ENCODE measurements around the gene ACVR1.
A peak's percentile ranks its signal among the peaks of the same experiment; 100 is the strongest.
"Not testable (repeated sequence)": the region's sequence is repeated elsewhere in the genome, so short reads cannot be mapped to it uniquely, and the experiment has no call there.

ACVR1 gene

DNA sequence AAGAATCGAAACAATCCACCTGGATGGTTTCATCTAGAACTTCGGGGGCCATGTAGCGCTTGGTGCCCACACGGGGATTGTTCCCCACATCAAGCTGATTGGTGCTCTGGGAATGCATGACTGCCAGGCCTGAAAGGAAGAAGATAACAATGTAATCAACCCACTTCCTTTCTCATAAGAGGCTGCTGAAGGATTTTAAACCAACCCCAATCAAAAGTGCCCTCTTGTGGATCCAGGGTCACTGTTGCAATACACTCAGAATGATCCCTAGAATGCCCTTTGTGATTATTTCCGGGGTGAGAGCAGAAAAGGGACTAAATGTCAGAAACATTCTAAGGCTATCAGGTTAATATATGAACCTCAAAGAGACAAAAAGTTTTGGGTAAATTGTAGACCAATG lies 115.2 kb downstream of the ACVR1 start:
- POLR2A ChIA-PET: no interaction called here
- DNase-seq (ENCODE audit: extremely low spot score): no peak
- TF ChIP-seq, protein P1, sequence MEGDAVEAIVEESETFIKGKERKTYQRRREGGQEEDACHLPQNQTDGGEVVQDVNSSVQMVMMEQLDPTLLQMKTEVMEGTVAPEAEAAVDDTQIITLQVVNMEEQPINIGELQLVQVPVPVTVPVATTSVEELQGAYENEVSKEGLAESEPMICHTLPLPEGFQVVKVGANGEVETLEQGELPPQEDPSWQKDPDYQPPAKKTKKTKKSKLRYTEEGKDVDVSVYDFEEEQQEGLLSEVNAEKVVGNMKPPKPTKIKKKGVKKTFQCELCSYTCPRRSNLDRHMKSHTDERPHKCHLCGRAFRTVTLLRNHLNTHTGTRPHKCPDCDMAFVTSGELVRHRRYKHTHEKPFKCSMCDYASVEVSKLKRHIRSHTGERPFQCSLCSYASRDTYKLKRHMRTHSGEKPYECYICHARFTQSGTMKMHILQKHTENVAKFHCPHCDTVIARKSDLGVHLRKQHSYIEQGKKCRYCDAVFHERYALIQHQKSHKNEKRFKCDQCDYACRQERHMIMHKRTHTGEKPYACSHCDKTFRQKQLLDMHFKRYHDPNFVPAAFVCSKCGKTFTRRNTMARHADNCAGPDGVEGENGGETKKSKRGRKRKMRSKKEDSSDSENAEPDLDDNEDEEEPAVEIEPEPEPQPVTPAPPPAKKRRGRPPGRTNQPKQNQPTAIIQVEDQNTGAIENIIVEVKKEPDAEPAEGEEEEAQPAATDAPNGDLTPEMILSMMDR (IDR thresholded peaks at IDR 0.05; ENCODE audit: control extremely low read depth, extremely low read depth, low read depth, missing control alignments): no peak
- CTCF ChIA-PET: interaction anchor here (1.1 kb wide), 1 partner anchor 11 kb away, joined by 3 read pairs; no protein-coding TSS in a partner anchor

- TF ChIP-seq, protein P1 (IDR thresholded peaks at IDR 0.05; ENCODE audit: control extremely low read depth, extremely low read depth, low read depth, missing control alignments): no peak
- ChIA-PET POLR2A (no interaction called here), CTCF (no interaction called here)
- DNase-seq (ENCODE audit: extremely low spot score): no peak
Observed at GRCh38 chr2:157759855-157760254, 116.3 kb downstream of the ACVR1 start.

GRCh38 chr2:157758586-157758985 lies 117.5 kb downstream of the ACVR1 start:
- CTCF ChIA-PET: no interaction called here
- TF ChIP-seq, protein P1 (IDR thresholded peaks at IDR 0.05; ENCODE audit: control extremely low read depth, extremely low read depth, low read depth, missing control alignments): no peak
- POLR2A ChIA-PET: no interaction called here
- no peak for DNase-seq (ENCODE audit: extremely low spot score)

DNA sequence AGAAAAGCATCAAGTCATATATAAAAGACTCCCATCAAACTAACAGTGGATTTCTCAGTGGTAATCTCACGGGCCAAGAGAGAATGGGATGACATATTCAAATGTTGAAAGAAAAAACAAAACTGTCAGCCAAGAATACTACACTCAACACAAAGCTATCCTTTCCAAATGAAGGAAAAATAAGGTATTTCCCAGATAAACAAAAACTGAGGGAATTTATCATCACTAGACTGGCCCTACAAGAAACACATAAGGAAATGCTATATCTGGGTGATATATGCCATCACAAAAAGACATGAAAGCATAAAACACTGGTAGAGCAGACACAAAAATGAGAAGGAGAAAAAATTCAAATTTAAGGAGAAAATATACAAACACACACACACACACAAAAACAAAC lies 118.6 kb downstream of the ACVR1 start:
- POLR2A ChIA-PET: no interaction called here
- DNase-seq (ENCODE audit: extremely low spot score): no peak
- CTCF ChIA-PET: no interaction called here
- TF ChIP-seq, protein P1 (IDR thresholded peaks at IDR 0.05; ENCODE audit: control extremely low read depth, extremely low read depth, low read depth, missing control alignments): no peak

DNA sequence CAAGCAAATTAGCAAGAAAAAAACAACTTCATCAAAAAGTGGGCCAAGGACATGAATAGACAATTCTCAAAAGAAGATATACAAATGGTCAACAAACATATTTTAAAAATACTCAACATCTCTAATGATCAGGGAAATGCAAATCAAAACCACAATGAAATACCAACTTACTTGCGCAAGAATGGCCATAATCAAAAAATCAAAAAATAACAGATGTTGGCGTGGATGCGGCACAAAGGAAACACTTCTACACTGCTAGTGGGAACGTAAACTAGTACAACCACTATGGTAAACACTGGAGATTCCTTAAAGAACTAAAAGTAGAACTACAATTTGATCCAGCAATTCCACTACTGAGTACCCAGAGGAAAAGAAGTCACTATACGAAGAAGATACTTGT lies 119.7 kb downstream of the ACVR1 start:
- DNase-seq (ENCODE audit: extremely low spot score); POLR2A ChIA-PET; CTCF ChIA-PET: not testable (repeated sequence)

GRCh38 chr2:157751462-157752058 lies 124.6 kb downstream of the ACVR1 start:
- ChIA-PET POLR2A (no interaction called here), CTCF (interaction anchor here (0.6 to 2.4 kb wide), 9 partner anchors 11 to 1003 kb away, joined by 3 to 10 read pairs (median 3); no protein-coding TSS in a partner anchor)
- no peak for DNase-seq (ENCODE audit: extremely low spot score)
- TF ChIP-seq, protein P1 (IDR thresholded peaks at IDR 0.05; ENCODE audit: control extremely low read depth, extremely low read depth, low read depth, missing control alignments): peak; percentile 27

- ChIA-PET POLR2A (no interaction called here), CTCF (interaction anchor here (1.0 to 2.4 kb wide), 2 partner anchors 12 to 258 kb away, joined by 3 to 10 read pairs; no protein-coding TSS in a partner anchor)
- DNase-seq (ENCODE audit: extremely low spot score): no peak
- TF ChIP-seq, protein P1 (IDR thresholded peaks at IDR 0.05; ENCODE audit: control extremely low read depth, extremely low read depth, low read depth, missing control alignments): no peak
Observed at GRCh38 chr2:157749684-157750083, 126.4 kb downstream of the ACVR1 start.

All from GM10248 (cell line).